LHCN-M2 (cell line): Measurements from ENCODE around the gene RBP3. TPM values are rescaled to one million over a fixed set of nuclear protein-coding genes. Genes with fewer than 3 reads are reported as not detected.

ENCODE experiments used
- DNase-seq: peaks from one replicate; pipeline ENCODE4 v3.0.0-alpha.2; 2012; ENCODE audit warnings: low read depth
- total RNA-seq: library from RNA; depleted of rRNA; stranded (reverse); fragments of >200 nt; gene quantifications from 2 replicates; pipeline ENCODE4 v1.2.3, GENCODE V29; 2014

RBP3 gene
- total RNA-seq, 1 experiment from 2014 or later = not detected

DNA sequence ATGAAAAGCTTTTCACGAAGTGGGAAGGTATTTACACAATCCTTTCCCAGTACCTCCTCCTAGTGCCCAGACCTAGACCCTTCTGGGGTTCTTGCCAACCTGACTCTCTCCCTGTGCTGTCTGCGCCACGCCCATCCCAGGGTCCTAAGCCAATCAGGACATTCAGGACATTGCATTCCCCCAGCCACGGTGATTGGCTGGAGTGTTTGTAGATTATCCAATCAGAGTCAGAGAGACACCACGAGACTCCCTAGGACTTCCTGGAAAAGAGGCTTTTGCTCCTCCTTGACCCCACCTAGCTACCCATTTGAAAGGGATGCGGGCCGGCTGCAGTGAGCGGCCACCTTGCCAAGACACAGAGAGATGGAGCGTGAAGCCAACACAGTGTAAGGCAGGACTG lies 29.5 kb upstream of the RBP3 start:
- DNase-seq = peak; percentile 2

DNA sequence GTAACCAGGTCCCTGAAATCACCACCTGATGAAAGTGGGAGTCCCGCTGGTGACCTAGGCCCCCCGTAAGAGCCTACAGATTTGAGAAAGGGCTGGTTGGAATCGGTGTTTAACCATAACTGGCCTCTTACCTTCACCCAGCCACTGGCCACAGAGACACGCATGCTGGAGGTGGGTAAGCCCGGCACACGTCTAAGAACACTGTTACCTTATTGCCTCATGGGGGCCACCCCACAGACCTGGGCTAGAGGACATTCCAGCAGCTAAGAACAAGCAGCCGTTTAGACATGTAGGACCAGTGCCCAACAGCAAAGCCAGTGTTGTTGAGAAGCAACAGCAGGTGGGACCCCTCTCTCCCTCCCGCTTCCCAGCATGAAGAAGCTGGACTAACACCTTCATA lies 28.4 kb upstream of the RBP3 start:
- no peak for DNase-seq

DNA sequence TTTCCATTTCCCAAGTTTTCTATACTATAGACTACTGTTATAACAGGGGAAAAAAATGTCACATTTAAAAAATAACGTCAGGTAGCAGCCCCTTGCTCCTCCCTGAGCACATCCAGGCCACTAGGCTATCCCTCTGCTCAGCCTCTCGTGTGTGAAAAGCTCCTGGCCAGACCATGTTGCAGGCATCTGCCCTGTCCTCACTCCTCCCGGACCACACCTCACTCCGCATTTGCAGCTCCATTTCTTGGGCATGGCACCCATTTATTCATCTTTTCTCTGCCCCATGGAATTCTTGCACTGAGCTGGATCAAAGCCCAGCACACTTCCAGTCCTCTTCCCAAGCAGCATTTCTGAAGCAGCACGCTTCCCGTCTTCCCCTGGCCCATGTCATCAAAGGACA lies 27.4 kb upstream of the RBP3 start:
- DNase-seq = no peak

DNA sequence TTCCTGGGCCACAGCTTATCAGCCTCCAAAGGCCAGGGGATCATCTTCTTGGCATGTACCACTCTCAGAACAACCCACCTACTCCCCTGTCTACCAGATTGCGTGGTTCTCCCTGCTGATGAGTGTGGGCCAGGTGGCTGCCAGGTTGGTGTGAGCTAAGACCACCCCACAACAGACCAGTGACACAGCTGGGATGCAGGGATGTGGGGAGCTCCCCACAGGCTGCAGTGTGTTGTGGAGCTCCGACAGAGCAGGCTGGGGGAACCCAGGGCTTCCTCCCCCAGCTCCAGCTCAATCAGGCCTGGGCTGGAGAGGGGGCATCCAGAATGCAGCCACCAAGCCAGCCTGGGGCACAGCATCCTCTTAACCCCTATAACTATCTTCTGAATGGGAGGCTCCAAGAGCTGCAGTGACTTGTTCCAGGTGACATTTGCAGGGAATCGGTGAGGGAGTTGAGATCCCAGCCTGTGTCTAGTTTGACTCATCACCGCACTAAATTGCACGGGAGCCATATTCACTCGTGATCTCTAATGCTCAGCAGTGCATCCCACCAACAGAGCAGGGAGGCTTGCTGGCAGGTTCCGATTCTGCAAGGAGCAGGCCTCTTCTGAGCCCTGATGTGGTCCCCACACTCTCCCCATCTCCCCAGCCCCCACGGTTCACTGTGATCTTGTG lies 26.5 kb upstream of the RBP3 start:
- no peak for DNase-seq

DNA sequence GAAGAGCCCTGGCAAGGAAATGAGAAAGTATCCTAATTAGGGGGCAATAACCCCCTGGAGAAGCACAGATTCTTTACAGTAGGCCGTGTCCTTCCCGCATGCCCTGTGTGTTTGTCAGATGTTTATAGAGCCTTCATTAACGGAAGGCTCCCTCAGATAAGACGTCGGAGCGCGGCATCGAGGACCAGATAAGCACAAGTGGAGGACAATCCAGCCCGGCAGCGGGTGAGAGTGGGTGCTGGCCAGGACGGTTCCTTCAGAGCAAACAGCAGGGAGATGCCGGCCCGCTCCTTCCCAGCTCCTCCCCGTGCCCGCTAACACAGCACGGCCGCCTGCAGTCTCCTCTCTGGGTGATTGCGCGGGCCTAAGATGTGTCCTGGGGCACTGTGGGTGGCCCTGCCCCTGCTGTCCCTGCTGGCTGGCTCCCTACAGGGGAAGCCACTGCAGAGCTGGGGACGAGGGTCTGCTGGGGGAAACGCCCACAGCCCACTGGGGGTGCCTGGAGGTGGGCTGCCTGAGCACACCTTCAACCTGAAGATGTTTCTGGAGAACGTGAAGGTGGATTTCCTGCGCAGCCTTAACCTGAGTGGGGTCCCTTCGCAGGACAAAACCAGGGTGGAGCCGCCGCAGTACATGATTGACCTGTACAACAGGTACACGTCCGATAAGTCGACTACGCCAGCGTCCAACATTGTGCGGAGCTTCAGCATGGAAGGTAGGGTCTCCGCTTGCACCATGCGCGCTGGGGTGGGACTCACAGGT lies 25.7 kb upstream of the RBP3 start, which contains the start of gene GDF2:
TSS of gene GDF2 (plus strand) at position 155 of the 762 bp plus-strand sequence. CDS start at position 370, 215 bp downstream.
- no peak for DNase-seq

DNA sequence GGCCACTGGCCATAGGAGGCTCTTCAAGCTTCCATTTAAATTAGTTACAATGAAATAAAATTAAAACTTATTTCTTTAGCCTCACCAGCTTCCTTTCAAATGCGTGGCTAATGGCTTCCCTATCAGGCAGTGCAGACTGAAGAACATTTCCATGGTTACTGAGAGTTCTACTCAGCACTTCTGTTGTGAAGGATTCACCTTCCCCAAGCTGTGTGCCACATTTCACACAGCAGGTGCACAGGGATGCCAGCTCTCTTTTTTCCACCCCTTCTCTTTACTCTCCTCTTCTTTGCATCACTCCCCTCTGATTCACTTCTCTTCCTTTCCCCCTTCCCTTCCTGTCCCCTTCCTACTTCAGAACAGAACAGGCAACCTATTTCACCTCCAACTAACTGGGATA lies 25.1 kb upstream of the RBP3 start:
- DNase-seq = no peak

DNA sequence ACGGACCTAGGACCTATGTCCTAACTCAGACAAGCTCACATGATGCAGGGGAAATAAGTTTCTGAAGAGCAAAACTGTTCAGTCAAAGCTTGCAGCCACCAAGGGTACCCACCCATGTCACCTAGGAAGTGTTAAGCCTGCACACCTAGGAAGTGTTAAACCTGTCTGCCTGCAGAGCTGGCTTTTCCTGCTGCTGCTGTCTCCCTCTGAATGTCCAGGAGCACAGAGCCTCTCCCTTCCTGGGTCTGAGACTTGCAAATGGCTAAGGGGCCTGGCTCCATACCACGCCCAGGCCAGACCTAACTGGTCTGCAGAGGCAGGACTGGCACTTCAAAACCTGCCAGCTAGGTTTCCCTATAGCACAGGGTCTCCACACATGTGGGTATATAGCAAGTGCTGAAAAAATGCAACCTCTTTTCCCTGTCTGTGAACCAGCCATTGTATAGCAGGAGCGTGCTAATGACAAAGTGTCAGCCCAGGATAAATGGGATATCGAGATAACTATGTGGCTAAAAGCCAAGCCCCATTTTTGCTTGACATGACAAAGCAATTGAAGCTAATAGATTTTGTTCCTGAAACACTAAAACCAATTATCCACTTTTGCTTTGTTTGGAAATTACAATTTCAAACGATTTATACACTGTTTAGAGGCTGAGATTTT lies 24.4 kb upstream of the RBP3 start:
- DNase-seq = no peak

DNA sequence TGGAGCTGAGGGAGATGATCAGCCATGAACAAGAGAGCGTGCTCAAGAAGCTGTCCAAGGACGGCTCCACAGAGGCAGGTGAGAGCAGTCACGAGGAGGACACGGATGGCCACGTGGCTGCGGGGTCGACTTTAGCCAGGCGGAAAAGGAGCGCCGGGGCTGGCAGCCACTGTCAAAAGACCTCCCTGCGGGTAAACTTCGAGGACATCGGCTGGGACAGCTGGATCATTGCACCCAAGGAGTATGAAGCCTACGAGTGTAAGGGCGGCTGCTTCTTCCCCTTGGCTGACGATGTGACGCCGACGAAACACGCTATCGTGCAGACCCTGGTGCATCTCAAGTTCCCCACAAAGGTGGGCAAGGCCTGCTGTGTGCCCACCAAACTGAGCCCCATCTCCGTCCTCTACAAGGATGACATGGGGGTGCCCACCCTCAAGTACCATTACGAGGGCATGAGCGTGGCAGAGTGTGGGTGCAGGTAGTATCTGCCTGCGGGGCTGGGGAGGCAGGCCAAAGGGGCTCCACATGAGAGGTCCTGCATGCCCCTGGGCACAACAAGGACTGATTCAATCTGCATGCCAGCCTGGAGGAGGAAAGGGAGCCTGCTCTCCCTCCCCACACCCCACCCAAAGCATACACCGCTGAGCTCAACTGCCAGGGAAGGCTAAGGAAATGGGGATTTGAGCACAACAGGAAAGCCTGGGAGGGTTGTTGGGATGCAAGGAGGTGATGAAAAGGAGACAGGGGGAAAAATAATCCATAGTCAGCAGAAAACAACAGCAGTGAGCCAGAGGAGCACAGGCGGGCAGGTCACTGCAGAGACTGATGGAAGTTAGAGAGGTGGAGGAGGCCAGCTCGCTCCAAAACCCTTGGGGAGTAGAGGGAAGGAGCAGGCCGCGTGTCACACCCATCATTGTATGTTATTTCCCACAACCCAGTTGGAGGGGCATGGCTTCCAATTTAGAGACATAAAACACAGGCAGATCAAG lies 22.6 kb upstream of the RBP3 start:
- no peak for DNase-seq

DNA sequence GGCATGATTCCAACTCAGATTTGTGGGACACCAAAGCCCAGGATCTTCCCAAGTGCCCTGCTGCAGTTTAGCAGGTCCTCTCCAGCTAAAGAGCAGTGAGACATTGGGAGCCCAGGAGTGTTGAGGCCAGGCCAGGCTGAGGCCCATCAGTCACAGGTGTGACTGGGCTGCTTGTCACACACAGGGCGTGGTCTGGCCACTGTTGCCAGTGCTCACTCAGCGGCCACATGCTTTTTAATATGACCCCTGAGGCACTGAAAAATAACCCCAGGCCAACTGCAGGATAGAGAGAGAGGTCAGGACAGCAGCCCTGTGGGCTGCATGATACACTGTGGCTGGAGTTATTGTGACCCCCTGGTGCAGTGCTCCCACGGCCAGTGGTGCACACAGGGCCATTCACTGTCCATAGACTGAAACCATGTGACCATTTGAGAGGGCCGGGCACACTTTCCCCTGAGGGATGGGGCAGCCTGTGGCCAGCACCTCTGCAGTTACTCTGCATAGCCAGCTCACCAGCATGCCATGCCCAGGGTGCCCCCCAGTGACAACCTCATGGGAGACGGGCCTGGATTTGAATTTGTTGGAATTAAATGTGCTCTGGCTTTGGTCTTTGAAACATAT lies 21.7 kb upstream of the RBP3 start:
- DNase-seq = no peak

DNA sequence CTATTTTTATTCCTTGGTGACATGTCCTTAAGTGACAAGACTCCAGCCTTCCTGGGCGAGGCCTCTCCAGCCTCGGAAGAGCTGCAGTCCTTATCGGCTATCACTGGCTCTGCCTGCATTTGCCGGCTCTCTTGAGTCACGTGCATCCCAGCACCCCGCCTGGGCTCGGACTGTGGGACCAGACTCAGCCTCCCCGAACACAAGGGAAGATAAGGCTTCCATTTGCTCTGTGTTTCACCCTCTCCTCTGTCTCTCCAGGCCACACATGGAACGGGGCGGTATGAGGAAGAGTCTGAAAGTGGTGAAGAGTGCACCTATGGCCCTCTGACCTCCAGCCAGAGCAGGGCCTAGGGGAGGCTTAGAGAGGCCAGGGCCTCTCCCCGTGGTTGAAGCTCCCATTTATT lies 21.2 kb upstream of the RBP3 start:
- DNase-seq = no peak

DNA sequence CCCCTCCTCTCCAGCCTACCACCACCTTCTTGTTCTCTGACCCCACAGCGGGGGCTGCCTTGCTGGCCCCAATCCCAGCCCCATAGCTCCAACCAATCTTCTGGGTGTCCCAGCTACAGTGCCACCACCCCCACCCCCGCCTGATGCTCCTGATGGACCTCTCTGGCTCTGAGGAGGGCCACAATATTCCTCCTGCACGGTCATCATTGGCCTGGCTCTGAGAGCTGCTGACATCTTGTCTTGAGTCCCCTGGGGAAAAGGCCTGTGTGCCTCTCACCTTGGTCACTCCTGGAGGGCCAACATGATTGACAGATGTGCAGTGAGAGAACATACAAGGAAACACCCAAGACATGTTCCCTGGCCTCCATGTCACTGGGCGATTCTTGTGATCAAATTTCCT lies 18.3 kb upstream of the RBP3 start:
- no peak for DNase-seq

DNA sequence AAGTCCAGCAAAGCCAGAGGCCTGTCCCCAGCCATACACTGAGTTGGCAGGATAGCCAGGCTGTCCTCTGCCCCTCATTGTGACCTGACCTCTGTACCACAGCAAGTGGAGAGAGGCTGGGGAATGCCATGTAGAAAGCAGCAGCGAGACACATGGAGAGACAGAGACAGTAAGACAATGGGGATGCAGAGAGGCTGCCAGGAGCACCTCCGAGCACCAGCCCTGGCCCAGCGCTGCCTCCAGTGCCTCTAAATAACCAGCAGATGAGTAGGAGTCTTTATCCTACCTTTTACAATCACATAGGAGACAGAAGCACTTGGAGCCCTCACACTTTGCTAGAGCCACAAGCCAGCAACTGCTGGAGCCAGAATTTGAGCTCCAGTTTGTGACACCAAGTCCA lies 17.8 kb upstream of the RBP3 start:
- DNase-seq = no peak

DNA sequence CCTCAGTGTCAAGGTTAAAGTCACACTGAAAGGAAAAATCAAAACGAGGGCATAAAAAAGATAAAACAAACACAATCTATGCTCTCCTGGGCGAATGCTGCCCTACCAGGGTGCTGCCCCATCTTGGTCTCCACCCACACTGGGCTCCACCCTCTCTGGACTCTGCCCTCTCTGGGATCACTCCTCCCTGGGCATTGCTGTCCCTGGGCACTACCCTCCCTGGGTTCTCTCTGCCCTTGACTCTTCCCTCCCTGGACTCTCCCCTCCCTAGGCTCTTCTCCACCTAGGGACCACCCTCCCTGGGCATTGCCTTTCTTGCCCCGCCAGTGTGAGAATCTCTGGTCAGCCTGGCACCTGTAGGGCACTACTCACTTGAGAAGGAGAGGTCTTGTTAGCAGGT lies 17.4 kb upstream of the RBP3 start:
- DNase-seq = no peak

DNA sequence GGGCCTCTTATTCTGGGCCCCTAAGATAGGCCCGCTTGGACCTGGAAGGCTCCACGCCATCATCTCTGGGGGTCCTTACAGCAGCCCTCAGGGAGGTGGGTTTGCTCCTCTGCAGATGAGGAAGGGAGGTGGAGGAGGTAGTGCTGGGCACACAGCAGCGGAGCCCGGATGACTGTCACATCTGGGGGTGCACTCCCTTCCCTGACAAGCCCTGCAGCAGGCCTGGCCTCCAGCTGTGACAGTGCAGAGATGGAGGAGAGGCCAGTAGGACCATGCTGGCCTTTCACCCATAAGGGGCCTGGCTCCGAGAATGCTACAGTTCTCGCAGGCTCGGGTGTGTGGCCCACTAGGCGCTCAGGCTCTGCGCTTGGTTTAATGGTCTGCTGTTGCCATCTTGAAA lies 16.7 kb upstream of the RBP3 start:
- DNase-seq = no peak

DNA sequence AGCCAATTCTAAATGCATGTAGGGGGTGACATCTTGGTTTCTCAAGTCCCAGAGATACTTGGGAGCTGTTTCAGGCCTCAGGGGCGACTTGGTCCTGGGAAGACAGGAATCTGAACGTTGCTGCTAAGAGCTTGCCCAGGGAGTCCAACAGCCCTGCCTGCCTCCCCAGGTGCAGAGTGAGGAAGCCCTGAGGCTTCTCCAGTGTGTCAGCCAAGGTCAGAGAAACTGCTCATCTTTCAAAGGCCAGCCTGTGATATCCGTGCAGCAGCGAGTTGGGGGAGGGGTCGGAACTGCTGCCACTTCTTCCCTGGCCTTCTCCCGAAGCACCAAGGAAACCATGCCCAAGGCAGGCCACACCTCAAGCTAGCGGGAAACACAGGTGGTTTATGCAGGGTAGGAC lies 16.2 kb upstream of the RBP3 start:
- no peak for DNase-seq

DNA sequence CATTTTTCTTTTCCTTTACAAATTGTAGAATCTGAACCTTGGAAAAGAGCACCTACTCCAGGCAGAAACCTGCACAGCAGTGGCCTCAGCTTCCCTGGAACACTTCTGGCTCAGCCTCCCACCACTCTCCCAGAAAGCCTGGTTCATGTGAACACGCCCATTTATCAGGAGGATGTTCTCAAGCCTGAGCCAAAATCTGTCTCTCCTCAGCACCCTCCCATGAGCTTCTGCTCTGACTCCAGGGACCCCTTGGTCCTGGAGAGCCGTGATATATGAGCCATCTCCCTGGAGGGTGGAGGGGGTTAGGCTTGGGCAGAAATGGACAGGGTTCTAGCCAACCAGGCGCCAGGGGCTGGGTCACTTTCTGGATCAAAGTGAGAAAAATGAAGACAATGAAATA lies 15.8 kb upstream of the RBP3 start:
- DNase-seq = no peak

DNA sequence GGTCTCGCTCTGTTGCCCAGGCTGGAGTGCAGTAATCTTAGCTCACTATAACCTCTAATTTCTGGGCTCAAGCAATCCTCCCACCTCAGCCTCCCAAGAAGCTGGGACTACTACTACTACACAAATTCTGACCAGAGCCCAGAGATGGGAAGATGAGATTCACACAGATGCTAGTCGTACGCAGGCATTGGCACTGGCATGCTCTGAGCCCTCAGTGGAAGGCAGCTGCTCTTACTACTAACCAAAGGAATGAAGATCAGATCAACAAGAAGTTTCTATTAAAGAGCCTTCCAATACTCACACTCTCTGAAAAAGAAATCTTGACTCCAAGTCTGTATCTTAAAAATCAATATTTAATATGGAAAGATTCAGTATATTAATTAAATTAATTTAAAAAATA lies 15.2 kb upstream of the RBP3 start:
- DNase-seq = no peak

DNA sequence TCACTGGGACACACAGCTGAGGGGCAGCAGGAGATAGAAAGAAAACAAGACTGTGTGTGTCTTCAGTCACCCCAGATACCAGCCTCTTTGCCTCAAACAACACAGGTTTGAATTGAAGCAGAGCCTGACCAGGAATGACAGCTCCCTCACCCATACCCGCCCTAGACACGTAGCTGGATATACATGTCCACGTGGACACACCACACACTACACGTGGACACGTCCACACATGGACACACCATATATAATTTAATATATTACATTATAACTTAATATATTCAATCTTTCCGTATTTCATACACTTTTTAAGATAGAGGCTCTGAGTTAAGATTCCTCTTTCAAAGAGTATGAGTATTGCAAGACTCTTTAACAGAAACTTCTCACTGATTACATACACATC lies 14.6 kb upstream of the RBP3 start:
- no peak for DNase-seq

DNA sequence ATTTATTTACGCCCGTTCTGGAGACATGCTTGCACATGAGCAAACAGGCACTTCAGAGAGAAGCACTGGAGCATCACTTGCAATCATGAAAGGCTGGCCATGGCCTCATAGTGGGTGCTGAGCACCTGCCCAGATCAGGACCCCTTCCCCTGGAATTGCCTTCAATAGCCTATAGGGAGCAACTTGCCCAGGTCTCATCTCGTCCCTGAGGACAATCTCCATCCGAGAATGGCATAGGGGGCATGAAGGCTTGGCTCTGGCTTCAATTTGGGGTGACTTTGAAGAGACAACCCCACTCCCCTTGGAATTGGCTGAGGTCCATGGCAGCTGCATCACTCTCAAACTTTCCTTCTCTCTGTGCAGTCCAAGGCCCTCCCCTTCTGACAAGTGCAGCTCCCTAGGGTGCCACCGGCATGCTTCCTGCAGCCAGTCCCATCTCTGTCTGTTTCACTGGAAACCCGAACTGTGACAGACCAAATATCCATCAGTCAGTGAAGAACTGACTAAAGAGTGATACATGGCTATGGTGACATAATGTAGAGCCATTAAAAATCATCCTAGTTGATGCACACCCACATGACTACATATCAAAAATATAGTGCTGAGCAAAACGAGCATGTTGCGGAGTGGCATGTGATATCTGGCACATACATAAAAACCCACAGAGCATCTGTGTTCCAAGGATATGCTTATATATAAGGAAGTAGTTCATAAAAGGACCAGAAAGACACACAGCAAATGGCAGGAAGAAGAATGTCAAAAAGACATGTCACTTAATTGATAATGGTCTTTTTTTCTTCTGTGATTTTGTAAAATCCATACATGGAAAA lies 13.5 kb upstream of the RBP3 start:
- no peak for DNase-seq

DNA sequence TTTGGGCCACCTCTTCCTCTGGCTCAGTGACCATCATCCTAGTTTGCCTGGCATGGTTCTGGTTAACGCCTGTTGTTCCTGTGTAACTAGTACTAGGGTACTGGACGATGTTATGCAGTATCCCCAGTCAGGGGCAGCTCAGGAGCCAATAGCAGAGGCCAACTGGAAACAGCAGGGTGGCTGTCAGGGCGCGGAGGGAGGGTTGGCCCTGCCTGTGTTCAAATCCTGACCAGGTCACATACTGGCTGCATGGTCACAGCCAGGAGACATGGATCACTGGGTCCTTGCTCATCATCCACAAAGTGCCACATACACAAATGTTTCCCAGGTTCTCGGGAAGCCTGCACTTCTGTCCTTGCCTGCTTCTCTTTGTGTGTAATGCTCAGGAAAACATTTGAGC lies 12.3 kb upstream of the RBP3 start:
- DNase-seq = no peak
